Measurements from ENCODE around the gene ATP2A3.

The ATP2A3 gene

GRCh38 chr17:3887394-3887793 lies 76.8 kb downstream of the ATP2A3 start:
- Histone ChIP-seq H3K9ac (ENCODE audit: insufficient read length) (no peak overlapping the region), H3K9me3 (ENCODE audit: low read depth, low read length) (no peaks in the 10 kb centered on the region), H3K27ac (no peak overlapping the region), H3K4me3 (no peak overlapping the region), H3K36me3 (ENCODE audit: insufficient read depth, low read length) (no peaks in the 10 kb centered on the region; the same call in 1 of the 2 replicates)
- TF ChIP-seq POLR2AphosphoS5 (IDR thresholded peaks at IDR 0.05; ENCODE audit: borderline replicate concordance, low read depth, low read length) (no peak), FOXP2 (optimal IDR thresholded peaks at IDR 0.05; ENCODE audit: control extremely low read depth, extremely low read length, insufficient read depth) (no peak), EZH2 (IDR thresholded peaks at IDR 0.05) (no peak)
- DNase-seq (ENCODE audit: low read depth, low spot score): no peak

GRCh38 chr17:3886776-3887175 lies 77.5 kb downstream of the ATP2A3 start:
- Histone ChIP-seq H3K4me3 (no peak overlapping the region), H3K9ac (ENCODE audit: insufficient read length) (no peak overlapping the region), H3K36me3 (ENCODE audit: insufficient read depth, low read length) (no peaks in the 10 kb centered on the region; the same call in 1 of the 2 replicates), H3K9me3 (ENCODE audit: low read depth, low read length) (no peaks in the 10 kb centered on the region), H3K27ac (no peak overlapping the region)
- no peak for DNase-seq (ENCODE audit: low read depth, low spot score)
- TF ChIP-seq EZH2 (IDR thresholded peaks at IDR 0.05) (no peak), FOXP2 (optimal IDR thresholded peaks at IDR 0.05; ENCODE audit: control extremely low read depth, extremely low read length, insufficient read depth) (no peak), POLR2AphosphoS5 (IDR thresholded peaks at IDR 0.05; ENCODE audit: borderline replicate concordance, low read depth, low read length) (no peak)

- Histone ChIP-seq H3K27ac (no peak overlapping the region), H3K4me3 (no peak overlapping the region), H3K36me3 (ENCODE audit: insufficient read depth, low read length) (no peaks in the 10 kb centered on the region; the same call in 1 of the 2 replicates), H3K9me3 (ENCODE audit: low read depth, low read length) (no peaks in the 10 kb centered on the region), H3K9ac (ENCODE audit: insufficient read length) (no peak overlapping the region)
- TF ChIP-seq EZH2 (IDR thresholded peaks at IDR 0.05) (no peak), POLR2AphosphoS5 (IDR thresholded peaks at IDR 0.05; ENCODE audit: borderline replicate concordance, low read depth, low read length) (no peak), FOXP2 (optimal IDR thresholded peaks at IDR 0.05; ENCODE audit: control extremely low read depth, extremely low read length, insufficient read depth) (no peak)
- DNase-seq (ENCODE audit: low read depth, low spot score): no peak
Observed at GRCh38 chr17:3885970-3886369, 78.3 kb downstream of the ATP2A3 start.

- DNase-seq (ENCODE audit: low read depth, low spot score): no peak
- Histone ChIP-seq H3K9ac (ENCODE audit: insufficient read length) (no peak overlapping the region), H3K36me3 (ENCODE audit: insufficient read depth, low read length) (no peaks in the 10 kb centered on the region; the same call in 1 of the 2 replicates), H3K9me3 (ENCODE audit: low read depth, low read length) (no peaks in the 10 kb centered on the region), H3K4me3 (no peak overlapping the region), H3K27ac (no peak overlapping the region)
- TF ChIP-seq EZH2 (IDR thresholded peaks at IDR 0.05): no peak
- no peak for TF ChIP-seq FOXP2 (optimal IDR thresholded peaks at IDR 0.05; ENCODE audit: control extremely low read depth, extremely low read length, insufficient read depth)
- no peak for TF ChIP-seq POLR2AphosphoS5 (IDR thresholded peaks at IDR 0.05; ENCODE audit: borderline replicate concordance, low read depth, low read length)
Observed at GRCh38 chr17:3885271-3885670, 79.0 kb downstream of the ATP2A3 start.

- TF ChIP-seq POLR2AphosphoS5 (IDR thresholded peaks at IDR 0.05; ENCODE audit: borderline replicate concordance, low read depth, low read length) (no peak), FOXP2 (optimal IDR thresholded peaks at IDR 0.05; ENCODE audit: control extremely low read depth, extremely low read length, insufficient read depth) (no peak), EZH2 (IDR thresholded peaks at IDR 0.05) (no peak)
- H3K9ac ChIP-seq (ENCODE audit: insufficient read length): no peak overlapping the region
- DNase-seq (ENCODE audit: low read depth, low spot score): no peak
- no peak overlapping the region for H3K4me3 ChIP-seq
- H3K36me3 ChIP-seq (ENCODE audit: insufficient read depth, low read length): no peaks in the 10 kb centered on the region; the same call in 1 of the 2 replicates
- no peak overlapping the region for H3K27ac ChIP-seq
- H3K9me3 ChIP-seq (ENCODE audit: low read depth, low read length): no peaks in the 10 kb centered on the region
Observed at GRCh38 chr17:3884188-3884587, 80.0 kb downstream of the ATP2A3 start.

GRCh38 chr17:3882276-3882675 lies 82.0 kb downstream of the ATP2A3 start:
- no peak overlapping the region for H3K4me3 ChIP-seq
- H3K36me3 ChIP-seq (ENCODE audit: insufficient read depth, low read length): no peaks in the 10 kb centered on the region; the same call in 1 of the 2 replicates
- no peak overlapping the region for H3K9ac ChIP-seq (ENCODE audit: insufficient read length)
- TF ChIP-seq FOXP2 (optimal IDR thresholded peaks at IDR 0.05; ENCODE audit: control extremely low read depth, extremely low read length, insufficient read depth): no peak
- no peak for TF ChIP-seq POLR2AphosphoS5 (IDR thresholded peaks at IDR 0.05; ENCODE audit: borderline replicate concordance, low read depth, low read length)
- no peak for TF ChIP-seq EZH2 (IDR thresholded peaks at IDR 0.05)
- no peak overlapping the region for H3K27ac ChIP-seq
- H3K9me3 ChIP-seq (ENCODE audit: low read depth, low read length): no peaks in the 10 kb centered on the region
- DNase-seq (ENCODE audit: low read depth, low spot score): no peak

GRCh38 chr17:3880983-3881382 lies 83.3 kb downstream of the ATP2A3 start:
- no peak overlapping the region for H3K9ac ChIP-seq (ENCODE audit: insufficient read length)
- H3K36me3 ChIP-seq (ENCODE audit: insufficient read depth, low read length): no peaks in the 10 kb centered on the region; the same call in 1 of the 2 replicates
- TF ChIP-seq EZH2 (IDR thresholded peaks at IDR 0.05): no peak
- no peak for TF ChIP-seq FOXP2 (optimal IDR thresholded peaks at IDR 0.05; ENCODE audit: control extremely low read depth, extremely low read length, insufficient read depth)
- TF ChIP-seq POLR2AphosphoS5 (IDR thresholded peaks at IDR 0.05; ENCODE audit: borderline replicate concordance, low read depth, low read length): no peak
- H3K9me3 ChIP-seq (ENCODE audit: low read depth, low read length): no peaks in the 10 kb centered on the region
- no peak overlapping the region for H3K4me3 ChIP-seq
- no peak for DNase-seq (ENCODE audit: low read depth, low spot score)
- no peak overlapping the region for H3K27ac ChIP-seq

GRCh38 chr17:3879591-3880417 lies 84.4 kb downstream of the ATP2A3 start:
- no peak for TF ChIP-seq EZH2 (IDR thresholded peaks at IDR 0.05)
- TF ChIP-seq POLR2AphosphoS5 (IDR thresholded peaks at IDR 0.05; ENCODE audit: borderline replicate concordance, low read depth, low read length): no peak
- no peak for TF ChIP-seq FOXP2 (optimal IDR thresholded peaks at IDR 0.05; ENCODE audit: control extremely low read depth, extremely low read length, insufficient read depth)
- Histone ChIP-seq H3K4me3 (no peak overlapping the region), H3K36me3 (ENCODE audit: insufficient read depth, low read length) (no peaks in the 10 kb centered on the region; the same call in 1 of the 2 replicates), H3K27ac (no peak overlapping the region), H3K9ac (ENCODE audit: insufficient read length) (no peak overlapping the region), H3K9me3 (ENCODE audit: low read depth, low read length) (no peaks in the 10 kb centered on the region)
- DNase-seq (ENCODE audit: low read depth, low spot score): no peak
